GM21786 (cell line): ENCODE measurements around the gene RALA.
A peak's percentile ranks its signal among the peaks of the same experiment; 100 is the strongest.
"Not testable (repeated sequence)": the region's sequence is repeated elsewhere in the genome, so short reads cannot be mapped to it uniquely, and the experiment has no call there.

Experiments
- ATAC-seq: cut with Tn5 transposase; IDR thresholded peaks from one replicate; pipeline ENCODE4 v1.9.1; 2021; ENCODE audit not compliant: unreplicated experiment

The RALA gene

DNA sequence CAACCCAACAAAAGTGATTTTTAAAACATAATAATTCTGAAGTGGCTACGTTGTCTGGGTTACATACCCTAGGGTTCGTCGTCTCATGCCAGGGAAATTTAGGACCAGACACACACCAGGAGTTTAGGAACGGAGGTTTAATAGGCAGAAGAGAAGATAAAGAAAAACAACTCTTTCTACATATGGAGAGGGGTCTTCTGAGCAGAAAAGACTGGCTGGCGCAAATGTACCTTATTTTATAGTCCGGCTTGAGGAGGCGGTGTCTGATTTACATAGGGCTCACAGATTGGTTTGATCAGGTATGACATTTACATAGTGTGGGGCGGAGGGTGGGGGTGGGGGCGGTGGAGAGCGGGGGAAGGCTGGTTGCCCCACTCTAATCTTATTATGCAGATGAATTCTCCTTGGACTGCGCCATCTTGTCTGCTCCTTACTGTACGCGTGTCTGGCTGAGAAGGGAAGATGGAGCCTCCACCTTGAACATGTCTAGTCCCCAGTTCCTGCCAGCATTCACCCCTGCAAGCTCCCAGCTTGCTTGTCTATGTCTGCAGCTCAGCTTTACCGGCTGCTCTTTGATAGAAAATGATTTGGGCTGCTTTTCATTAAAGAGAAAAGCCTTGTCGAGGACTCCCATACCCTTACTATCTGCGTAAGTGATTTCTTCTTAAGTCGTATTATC is 98.7 kb downstream of the RALA start:
- no peak for ATAC-seq

DNA sequence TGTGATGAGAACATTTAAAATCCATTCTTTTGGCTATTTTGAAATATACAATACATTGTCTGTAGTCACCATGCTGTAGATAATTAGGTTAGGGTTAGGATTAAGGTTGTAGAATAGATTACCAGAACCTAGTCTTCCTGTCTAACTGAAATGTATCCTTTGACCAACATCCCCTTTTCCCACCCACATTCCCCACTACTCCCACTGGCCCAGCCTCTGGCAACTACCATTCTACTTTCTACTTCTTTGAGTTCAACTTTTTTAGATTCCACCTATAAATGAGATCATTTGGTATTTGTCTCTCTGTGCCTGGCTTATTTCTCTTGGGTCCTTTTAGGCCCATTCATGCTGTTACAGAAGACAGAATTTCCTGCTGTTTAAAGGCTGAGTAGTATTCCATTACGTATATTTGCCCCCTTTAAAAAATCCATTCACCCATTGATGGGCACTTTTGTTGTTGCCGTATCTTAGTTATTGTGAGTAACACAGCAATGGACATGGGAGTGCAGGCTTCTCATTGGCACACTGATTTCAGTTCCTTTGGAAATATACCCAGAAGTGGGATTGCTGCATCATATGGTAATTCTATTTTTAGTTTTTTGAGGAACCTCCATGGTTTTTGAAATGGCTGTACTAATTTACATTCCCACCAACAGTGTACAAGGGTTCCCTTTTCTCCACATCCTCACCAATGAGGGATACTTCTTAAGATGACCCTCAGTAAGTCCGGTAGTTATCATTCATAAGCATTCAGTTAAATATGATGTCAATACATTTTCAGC is 104.0 kb downstream of the RALA start:
- ATAC-seq: no peak

DNA sequence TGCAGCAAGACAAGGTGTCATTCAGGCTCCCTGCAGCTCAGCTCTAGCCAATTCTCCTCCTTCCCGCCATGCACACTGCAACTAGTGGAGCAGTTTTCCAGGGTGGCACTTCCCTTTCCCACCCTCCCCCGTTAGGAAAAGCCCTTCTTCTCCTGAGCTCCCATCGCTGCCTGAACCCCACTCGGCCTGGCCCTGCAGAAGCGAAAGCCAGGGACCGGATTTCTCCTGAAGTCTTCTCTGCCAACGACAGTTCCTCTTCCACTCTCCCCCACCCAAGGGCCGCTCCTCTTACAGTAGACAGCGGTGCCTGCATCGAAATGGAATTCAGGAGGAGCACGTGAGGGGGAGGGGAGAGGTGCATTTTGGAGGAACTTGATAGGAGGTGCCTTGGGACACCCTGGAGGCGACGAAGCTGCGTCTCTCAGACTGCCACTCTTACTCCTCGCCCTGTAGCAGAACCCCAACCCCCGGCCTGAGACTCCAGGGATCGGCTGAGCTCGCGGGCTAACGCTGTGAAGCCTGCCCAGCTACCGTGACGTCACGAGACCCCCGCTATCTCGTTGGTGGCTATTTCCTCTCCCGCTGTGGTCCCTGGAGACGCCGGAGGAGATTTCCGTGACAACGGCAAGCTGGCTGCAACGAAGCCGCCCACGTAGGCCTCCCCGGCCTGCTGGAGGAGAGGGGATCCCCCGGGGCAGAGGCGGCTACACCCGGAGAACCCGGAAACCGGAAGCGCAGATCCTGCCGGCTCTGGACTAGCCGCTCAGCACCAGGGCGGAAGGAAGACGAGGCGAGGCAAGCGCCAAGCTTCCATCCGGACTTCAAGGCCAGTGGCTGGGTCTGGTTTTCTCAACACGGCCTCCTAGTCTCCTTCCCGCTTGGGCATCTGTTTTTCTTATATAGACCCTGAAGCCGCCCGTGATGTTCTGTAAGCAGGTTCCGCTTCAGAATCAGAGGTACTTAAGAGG is 109.7 kb downstream of the RALA start:
- peak; percentile 91 for ATAC-seq

DNA sequence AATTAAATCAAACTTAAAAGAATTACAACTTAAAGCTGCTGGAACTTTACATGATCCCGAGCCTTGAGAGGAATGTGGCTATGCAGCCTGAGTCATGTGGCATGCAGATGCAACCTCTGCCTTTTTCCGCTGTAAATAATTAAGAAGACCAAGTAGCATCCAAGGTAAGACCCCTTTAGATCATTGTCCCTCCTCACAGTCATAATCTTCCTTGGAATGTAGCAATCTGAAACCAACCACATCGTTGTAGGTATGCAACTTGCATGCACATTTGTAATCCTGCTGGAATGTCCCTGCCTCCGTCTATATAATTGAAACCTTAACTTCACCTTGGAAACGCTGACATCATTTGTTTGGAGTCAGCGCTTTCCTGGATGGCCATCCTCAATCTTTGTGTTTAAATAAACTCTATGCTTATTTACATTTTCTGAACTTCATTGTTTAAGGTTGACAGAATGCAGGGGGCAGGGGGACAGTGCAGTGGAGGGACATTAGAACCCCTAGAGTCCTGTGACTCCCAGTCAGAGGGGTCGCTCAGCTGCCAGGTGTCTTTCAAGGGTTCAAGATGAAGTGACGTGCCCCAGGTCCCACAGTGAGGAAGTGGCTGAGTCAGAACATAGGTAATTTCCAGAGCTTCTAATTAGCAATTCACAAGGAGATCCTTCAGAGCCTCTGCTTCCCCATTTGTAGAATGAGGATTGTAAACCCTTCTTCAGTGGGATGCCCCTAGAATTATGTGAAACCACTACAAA is 110.7 kb downstream of the RALA start:
- no peak for ATAC-seq

DNA sequence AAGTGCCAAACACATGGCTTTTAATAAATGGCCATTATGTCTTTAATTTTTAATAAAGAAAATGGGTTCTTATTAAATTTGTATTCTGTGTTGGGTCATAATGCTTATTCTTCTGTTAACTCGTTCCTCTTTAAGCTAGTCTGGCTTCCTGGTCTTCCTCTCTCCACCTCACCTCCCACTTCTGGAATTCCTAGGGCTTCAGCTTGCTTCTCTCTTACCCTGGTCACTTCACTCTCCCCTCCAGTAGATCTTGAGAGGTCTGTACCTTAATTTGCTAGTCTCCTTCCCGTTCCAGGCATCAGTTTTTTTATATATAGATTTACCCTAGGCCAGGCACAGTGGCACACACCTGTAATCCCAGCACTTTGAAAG is 111.2 kb downstream of the RALA start:
- no peak for ATAC-seq

- ATAC-seq: no peak
Observed at GRCh38 chr7:39735903-39736302, 112.5 kb downstream of the RALA start.

- peak; percentile 74 for ATAC-seq
Observed at GRCh38 chr7:39741942-39742623, 118.7 kb downstream of the RALA start.

GRCh38 chr7:39744620-39745019 is 121.2 kb downstream of the RALA start:
- no peak for ATAC-seq

DNA sequence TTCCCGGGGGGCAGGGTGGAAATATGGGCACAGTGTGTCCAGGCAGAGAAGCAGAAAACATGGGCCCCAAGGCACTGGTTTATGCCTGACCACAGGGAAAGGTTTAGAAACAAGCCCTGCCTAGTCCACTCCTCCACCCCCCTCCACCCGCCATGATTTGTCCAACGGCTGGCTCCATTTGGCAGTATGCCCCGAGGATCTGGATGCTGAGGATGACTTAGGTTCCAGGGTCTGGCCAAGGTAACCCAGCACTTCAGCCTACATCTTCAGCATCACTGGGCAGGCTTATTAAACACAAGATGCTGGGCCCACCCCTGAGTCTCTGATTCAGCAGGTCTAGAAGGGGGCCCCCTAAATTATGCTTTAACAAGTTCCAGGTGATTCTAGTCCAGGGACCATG is 121.9 kb downstream of the RALA start:
- no peak for ATAC-seq

DNA sequence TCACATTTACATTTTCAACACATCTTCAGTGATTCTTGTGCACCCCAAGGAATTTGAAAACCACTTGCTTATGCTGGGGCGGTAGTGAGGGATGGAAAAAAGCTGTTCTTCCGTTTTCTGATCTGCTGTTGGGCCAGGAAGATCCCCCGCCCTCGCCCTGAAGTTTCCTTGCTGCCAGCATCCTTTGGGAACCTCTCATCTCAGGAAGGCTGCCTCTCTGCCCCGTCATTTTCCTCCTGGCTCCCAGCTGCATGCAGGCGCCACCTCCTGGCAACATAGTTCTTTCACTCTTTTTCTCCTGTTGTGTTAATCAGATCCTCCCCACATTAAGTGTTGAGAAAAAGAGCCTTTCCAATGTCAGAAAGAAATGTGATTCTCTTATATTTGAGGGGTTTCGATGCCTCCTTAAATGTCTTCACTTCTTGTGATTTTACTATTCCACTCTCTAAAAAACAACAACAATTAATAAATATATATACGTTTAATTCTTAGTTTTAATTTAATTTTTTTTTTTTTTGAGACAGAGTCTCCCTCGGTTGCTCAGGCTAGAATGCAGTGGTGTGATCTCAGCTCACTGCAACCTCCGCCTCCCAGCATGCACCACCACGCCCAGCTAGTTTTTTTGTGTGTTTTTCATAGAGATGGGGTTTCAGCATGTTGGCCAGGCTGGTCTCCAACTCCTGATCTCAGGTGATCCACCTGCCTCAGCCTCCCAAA is 122.9 kb downstream of the RALA start:
- no peak for ATAC-seq

- no peak for ATAC-seq
Observed at GRCh38 chr7:39749177-39749576, 125.8 kb downstream of the RALA start.

DNA sequence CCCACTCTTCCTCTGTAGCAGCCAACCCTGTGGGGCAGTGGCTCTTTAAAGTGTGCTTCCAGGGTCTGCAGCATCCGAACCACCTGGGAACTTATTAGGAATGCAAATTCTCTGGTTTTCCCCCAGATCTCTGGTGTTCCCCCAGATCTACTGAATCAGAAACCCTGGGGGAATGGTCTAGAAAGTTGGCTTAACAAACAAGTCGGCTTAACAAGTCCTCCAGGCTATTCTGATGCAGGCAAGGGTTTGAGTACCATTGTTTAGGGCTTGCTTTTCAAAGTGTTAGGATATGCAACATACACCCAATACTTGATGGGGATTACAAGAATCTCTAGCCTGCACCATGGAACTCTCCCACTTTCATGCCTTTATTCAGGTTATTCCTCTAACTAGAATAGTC is 126.3 kb downstream of the RALA start:
- ATAC-seq: no peak

GRCh38 chr7:39750253-39751077 is 127.1 kb downstream of the RALA start:
- ATAC-seq: no peak

- ATAC-seq: not testable (repeated sequence)
Observed at GRCh38 chr7:39753237-39753636, 129.9 kb downstream of the RALA start.

GRCh38 chr7:39753823-39754325 is 130.5 kb downstream of the RALA start:
- no peak for ATAC-seq

- ATAC-seq: no peak
Observed at GRCh38 chr7:39754326-39755120, 131.2 kb downstream of the RALA start.

DNA sequence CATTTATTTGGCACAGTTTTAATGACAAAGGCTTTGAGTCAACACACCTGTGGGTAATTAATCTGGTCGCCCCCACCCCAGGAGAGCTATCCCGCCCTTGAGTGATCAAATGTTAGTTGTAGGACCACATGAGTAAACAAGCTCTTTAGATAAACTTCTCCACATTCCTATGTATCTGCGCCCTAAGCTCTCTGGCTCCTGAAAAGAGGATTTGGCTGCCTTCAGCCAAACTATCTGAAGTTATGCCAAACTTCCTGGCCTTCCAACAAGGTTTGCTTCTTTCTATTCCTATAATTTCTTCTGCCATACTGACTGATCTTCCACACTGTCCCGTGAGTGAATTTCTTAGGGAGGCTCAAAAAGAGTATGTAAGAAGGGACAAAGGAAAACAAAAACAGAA is 134.2 kb downstream of the RALA start:
- ATAC-seq: no peak
